Measurements from ENCODE around the gene PDIK1L.

The PDIK1L gene

DNA sequence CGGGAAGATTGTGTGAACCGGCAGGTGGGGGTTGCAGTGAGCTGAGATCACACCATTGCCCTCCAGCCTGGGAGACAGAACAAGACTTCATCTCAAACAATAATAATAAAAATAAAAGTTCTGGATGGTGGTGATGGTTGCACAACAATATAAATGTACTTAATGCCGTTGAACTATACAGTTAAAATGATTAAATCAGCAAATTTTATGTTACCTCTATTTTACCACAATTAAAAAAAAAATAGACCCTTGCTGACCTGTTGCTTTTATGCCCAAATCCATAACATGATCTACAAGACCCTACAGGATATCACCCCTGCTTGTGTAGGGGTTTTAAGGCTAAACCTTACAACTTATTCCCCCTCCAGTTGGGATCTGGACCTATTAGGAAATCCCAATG is 11.8 kb upstream of the PDIK1L start:
- TF ChIP-seq GATA3 (IDR thresholded peaks at IDR 0.05; ENCODE audit: low read depth, low read length) (no peak), GATA2 (IDR thresholded peaks at IDR 0.05; ENCODE audit: low read depth, low read length) (no peak)

DNA sequence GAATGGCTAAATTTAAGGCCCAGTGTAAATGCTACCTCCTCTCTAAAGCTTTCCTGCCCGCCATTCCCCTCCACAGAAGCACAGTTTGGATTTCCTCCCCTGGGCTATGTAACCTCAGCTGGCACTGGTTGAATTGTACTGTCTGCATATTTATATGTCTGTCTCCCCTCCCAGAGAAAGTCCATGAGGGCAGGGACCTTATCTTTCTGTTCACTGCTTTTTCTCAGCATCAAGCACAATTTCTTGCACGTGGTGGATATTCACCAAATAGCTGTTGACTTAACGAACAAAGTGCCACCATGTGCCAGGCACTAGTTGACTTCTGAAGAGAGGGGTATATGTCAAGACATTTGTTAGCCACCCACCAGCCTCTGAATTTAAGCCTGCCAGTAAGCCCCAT is 9.5 kb upstream of the PDIK1L start:
- TF ChIP-seq GATA3 (IDR thresholded peaks at IDR 0.05; ENCODE audit: low read depth, low read length) (no peak), GATA2 (IDR thresholded peaks at IDR 0.05; ENCODE audit: low read depth, low read length) (no peak)

- TF ChIP-seq GATA3 (IDR thresholded peaks at IDR 0.05; ENCODE audit: low read depth, low read length) (no peak), GATA2 (IDR thresholded peaks at IDR 0.05; ENCODE audit: low read depth, low read length) (no peak)
Observed at GRCh38 chr1:26102526-26102925, 9.1 kb upstream of the PDIK1L start.

DNA sequence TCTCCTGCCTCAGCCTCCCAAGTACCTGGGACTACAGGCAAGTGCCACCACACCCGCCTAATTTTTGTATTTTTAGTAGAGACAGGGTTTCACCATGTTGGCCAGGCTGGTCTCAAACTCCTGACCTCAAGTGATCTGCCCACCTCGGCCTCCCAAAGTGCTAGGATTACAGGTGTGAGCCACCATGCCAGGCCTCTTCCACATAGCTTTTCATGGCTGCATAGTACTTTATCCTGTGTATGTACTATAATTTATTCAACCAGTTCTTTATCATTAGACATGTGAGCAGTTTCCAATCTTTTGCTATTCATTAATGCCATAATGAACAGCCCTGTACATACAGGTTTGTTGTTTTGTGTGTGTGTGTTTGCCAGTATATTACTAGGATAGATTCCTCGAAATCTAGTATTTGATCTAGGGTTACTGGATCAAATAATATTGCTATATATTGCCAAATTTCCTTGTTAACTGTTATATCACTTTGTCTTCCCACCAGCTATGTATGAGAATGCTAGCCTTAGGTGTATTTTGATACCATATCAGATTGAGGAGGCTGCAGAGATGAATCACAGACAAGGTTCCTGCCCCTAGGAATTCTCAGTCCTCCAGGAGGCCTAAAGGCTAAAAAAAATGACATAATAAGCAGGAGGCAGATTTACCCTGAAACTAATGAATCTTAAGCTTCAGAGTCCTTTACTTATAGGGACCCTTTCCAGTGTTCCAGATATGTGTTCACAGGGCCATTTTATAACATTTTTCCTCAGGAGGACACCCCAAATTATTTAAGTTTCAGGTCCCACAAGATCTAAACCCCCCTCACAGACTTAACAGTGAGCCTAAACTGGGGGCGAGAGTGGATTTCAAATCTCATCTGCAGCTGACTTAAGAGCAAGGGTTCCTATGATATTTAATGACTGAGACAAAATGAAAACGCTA is 2.1 kb upstream of the PDIK1L start:
- TF ChIP-seq GATA3 (IDR thresholded peaks at IDR 0.05; ENCODE audit: low read depth, low read length), result no peak
- no peak for TF ChIP-seq GATA2 (IDR thresholded peaks at IDR 0.05; ENCODE audit: low read depth, low read length)

DNA sequence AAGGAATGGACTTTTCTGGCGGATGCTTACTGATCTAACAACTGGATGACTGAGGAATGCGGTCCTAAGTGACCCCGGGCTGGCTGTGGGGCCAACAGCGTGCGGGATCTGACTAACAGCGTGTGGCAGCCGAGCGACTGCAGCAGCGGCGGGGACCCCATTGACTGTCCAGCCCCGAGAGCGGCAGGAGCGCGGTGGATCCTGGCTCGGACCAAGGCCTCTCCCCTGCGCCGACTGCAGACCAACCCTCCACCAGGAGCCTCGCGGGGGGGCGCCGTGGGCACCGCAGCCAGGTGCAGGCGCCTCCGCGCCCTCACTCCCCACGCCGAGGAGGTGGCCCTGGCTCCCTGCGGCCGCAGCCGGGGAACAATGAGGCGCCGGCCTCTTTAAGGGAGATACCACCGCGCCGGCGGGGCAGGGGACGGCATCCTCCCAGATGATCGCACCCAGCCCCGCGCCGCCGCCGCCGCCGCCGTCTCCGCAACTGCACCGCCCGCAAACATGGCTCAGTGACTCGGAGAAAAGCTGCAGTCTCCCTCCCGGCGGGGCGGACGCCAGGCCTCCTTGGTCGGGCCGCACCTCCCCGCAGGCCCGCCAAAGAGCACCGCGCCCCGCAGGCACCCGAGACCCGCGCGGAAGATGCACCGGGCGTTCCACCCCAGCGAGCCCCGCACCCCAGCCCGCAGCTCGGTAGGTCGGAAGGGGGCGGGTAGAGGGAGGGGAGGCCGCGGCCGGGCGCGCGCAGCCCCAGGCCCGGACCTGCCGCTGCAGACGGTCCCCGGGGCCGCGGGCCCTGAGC is 694 bp upstream of the PDIK1L start:
- TF ChIP-seq GATA2 (IDR thresholded peaks at IDR 0.05; ENCODE audit: low read depth, low read length) (no peak), GATA3 (IDR thresholded peaks at IDR 0.05; ENCODE audit: low read depth, low read length) (no peak)

GRCh38 chr1:26112407-26112775 is 767 bp downstream of the PDIK1L start:
- TF ChIP-seq GATA2 (IDR thresholded peaks at IDR 0.05; ENCODE audit: low read depth, low read length), result no peak
- TF ChIP-seq GATA3 (IDR thresholded peaks at IDR 0.05; ENCODE audit: low read depth, low read length), result no peak

DNA sequence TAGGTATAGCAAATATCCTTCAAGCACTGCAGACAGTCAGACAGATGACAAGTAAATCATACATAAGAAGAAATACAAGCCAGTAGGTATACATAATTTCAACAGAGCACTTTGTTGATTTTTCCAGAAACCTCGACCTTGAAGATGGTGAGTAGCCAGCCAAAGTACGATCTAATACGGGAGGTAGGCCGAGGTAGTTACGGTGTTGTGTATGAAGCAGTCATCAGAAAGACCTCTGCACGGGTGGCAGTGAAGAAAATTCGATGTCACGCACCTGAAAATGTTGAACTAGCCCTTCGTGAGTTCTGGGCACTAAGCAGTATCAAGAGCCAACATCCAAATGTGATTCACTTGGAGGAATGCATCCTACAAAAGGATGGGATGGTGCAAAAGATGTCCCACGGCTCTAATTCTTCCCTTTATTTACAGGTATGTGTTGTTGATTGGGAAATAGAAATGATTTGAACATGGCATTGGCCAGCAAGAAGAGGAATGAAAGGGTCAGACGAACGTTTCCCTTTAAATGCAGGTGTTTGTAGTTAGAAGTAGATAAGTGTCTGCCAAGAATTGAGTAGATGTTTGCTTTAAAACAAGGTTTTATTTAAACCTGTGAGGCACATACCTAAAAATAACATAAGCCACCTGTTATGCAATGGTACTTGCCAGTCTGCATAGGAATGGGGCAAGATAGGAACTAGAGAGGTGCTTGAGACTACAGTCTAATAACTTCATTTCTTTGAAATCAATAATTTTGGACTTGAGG is 2.7 kb downstream of the PDIK1L start:
- TF ChIP-seq GATA2 (IDR thresholded peaks at IDR 0.05; ENCODE audit: low read depth, low read length) (no peak), GATA3 (IDR thresholded peaks at IDR 0.05; ENCODE audit: low read depth, low read length) (no peak)

GRCh38 chr1:26119892-26120608 is 8.4 kb downstream of the PDIK1L start:
- TF ChIP-seq GATA3 (IDR thresholded peaks at IDR 0.05; ENCODE audit: low read depth, low read length) (no peak), GATA2 (IDR thresholded peaks at IDR 0.05; ENCODE audit: low read depth, low read length) (no peak)

- peak; percentile 85 for TF ChIP-seq GATA3 (IDR thresholded peaks at IDR 0.05; ENCODE audit: low read depth, low read length)
- TF ChIP-seq GATA2 (IDR thresholded peaks at IDR 0.05; ENCODE audit: low read depth, low read length), result peak; percentile 93
Observed at GRCh38 chr1:26121854-26122773, 10.5 kb downstream of the PDIK1L start.

GRCh38 chr1:26122988-26123973 is 11.7 kb downstream of the PDIK1L start:
- TF ChIP-seq GATA3 (IDR thresholded peaks at IDR 0.05; ENCODE audit: low read depth, low read length) (no peak), GATA2 (IDR thresholded peaks at IDR 0.05; ENCODE audit: low read depth, low read length) (no peak)
